HG03045 (cell line): ENCODE results near the gene ALCAM.

Experiments used
- ATAC-seq: cut with Tn5 transposase; IDR thresholded peaks from one replicate; pipeline ENCODE4 v1.9.1; 2021; ENCODE audit warnings: mild to moderate bottlenecking, moderate library complexity; ENCODE audit not compliant: unreplicated experiment

Gene ALCAM

DNA sequence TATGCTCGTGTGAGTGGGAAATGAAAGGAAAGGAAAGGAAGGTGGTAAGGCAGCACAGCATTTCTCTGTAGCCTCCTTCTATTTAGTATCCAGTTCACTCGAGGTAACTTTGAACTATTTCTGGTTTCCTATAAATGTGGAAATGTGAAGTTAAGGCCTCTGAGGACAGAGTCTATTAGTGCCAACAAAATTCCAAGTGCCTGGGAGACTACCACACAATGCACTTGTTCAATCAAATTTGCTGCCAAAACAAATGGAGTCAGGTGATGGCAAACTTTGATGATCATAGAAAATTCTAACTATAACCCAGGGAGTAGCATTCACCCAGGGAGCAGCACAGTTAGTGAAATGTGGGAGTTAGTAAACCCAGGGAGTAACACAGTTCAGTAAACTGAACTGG is 155.1 kb downstream of the ALCAM start:
- ATAC-seq: no peak

DNA sequence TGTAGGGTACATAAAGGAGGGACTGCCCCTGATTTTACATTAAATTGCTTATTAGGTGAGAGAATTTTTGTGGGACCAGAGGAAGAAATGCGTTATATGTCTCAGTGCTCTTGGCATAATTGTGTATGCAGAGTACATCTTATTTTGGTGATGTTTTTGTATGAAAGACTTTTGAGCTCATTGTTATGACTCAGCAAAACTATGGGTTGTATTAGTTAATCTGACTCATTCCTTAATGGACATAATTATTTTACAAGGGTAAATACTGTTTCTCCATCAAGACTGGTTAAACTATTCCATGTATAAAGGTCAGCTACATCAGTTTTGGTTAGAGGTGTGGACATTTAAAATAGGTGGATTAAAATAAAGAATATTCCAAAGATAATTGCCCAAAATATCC is 156.8 kb downstream of the ALCAM start:
- no peak for ATAC-seq

DNA sequence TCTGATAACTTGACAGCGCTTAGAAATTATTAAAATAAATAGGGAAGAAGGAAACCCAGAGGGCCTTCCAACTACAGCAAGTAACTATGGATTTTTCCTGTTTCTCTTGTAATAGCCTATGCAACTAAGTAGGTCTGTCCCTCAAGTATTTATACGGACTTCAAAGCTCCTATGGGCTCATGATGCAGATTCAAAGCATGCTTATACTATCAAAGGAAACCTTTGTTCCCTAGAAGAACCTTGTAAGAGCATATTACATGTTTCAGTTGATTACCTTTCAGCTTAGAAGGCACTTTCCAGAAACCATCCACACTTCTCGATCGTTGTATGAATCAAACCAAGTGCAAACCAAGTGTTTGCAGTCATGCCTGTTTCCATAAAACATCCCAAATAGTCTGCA is 158.8 kb downstream of the ALCAM start:
- no peak for ATAC-seq

DNA sequence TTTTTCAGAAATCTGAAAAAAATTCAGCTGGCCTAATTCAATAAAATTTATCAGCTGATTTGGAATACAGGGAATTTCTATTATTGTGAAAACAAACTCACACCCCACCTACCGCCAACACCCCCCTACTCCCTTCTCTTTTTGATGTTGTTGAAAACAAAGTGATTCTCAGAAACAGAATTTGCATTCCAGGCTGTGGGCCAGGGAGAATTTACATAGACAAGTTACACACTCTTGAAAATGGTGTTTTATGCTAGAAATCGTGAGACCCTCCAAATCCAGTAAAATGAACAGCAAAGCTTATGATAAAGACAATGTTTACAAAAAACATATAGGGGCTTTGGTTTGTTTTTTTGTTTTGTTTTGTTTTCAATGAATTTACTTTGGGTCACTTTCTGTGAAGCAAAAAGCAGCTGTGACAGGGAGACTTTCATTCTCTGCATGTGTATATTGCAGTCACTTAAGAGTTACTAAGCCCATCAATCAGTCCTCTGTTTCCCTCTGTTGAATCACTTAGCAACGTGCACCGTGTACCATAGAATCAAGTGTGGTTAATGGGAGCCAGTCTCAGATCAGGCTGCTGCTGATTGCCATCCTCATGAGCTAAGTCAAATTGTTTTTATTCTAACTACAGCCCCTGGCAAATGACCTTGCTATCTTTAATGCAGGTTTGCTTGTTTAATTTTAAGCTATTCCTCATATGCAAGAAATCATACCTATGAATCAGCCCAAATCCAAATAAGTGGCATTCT is 159.8 kb downstream of the ALCAM start:
- ATAC-seq: no peak

DNA sequence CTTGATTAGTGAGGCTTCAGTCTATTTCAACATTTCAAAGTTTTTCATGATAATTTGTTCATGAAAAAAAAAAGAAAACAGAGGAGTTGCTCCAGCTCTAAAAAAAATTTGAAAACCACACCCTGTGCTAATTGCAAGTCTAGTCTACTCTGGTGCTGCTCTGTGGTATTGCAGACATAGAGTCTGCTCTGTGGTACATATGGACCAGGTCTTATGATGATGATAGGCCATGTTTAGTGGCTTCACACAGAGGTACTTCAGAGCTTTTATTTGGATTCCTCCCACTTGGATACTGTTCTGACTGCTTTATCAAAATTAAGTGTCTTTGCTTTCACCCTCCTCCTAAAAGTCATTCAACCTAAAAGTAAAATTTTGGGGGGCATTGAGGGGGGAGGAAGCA is 160.8 kb downstream of the ALCAM start:
- no peak for ATAC-seq

DNA sequence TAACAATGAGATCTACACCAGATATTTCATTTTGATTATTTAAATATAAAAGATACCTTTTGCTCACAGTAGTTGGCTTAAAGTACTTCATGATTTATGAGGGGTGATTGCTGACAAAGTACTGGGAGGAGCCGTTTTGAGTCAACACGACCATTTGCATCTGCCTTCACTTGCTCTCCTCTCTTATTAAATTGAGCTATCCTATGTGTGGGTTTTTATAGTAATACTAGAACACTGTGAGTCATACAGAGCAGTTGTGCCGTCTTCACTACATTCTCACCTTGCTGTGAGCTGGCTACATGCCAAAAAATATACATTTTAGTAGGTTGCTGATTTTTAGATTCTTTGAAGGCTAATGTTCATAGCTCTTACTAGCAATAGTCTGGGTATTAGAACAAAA is 161.2 kb downstream of the ALCAM start:
- peak; percentile 60 for ATAC-seq

DNA sequence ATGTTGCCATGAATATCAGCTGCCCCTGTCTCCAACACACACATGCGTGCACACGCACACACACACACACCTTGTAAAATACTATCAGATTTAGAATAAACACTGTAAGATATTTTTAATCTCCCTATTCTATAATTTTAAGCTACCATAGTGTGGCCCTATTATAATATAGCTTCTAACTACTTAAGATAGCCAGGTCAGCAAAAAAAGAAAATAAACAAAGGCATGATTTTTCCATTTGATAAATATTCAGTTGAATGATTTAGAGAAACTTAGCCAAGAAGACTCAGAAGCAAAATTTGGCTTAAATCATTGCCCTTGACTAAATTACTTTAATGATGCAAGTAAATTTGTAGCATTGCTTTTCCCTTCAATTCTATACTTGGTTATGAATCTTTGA is 162.2 kb downstream of the ALCAM start:
- no peak for ATAC-seq

DNA sequence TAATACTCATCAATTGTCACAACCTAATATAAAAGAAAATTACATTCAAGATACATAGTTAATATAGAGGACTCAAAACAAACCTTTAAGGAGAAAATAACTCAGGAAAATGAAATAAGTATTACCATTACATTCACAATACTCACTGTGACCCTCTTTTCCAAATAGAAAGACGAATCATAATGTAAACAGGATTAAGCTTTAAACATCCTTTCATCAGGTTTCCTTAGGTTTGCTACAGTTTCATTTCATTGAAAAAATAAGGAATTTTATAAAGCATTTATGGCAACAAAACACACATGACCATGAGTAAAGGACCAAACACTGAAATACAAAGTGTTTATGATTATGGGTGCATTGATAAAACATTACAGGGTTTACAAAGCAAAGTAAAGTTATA is 162.7 kb downstream of the ALCAM start:
- ATAC-seq: no peak

DNA sequence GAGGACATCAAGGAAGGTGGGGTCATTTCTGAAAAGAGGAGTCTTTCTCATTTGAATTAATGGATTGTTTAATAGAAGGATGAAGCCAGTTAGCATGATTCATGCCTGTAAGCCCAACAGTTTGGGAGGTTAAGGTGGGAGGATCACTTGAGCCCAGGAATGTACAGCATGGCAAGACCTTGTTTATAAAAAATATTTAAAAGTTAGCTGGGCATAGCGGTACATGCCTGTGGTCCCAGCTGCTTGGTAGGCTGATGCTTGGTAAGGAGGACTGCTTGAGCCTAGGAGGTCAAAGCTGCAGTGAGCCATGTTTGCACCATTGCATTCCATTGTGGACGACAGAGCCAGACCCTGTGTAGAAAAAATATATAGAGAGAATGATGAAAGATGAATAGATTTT is 165.5 kb downstream of the ALCAM start:
- ATAC-seq: no peak

DNA sequence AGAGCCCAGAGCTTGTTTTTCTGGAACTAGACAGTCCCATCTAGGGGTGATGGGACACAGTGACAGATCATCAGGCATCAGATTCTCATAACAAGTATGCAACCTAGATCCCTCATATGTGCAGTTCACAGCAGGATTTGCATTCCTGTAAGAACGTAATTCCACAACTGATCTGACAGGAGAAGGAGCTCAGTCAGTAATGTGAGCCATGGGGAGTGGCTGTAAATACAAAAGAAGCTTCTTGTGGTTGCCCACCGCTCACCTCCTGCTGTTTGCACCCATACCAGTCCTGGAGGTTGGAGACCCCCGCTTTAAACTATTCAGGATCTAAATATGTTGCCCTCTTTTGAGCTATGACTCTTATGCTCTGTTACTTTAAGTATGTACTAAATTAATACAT is 167.3 kb downstream of the ALCAM start:
- no peak for ATAC-seq

DNA sequence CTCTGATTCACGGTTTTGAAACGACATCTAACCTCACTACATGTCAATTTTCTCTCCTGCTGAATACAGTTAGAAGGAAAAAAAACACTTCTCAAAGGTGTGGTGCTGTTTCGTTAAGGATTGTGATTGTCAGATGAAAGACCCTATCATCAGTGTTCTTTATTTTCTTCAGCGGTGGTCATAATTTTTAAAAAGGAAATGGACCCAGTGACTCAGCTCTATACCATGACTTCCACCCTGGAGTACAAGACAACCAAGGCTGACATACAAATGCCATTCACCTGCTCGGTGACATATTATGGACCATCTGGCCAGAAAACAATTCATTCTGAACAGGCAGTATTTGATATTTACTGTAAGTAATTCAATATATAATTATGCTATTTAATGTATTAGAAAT is 167.8 kb downstream of the ALCAM start:
- no peak for ATAC-seq

DNA sequence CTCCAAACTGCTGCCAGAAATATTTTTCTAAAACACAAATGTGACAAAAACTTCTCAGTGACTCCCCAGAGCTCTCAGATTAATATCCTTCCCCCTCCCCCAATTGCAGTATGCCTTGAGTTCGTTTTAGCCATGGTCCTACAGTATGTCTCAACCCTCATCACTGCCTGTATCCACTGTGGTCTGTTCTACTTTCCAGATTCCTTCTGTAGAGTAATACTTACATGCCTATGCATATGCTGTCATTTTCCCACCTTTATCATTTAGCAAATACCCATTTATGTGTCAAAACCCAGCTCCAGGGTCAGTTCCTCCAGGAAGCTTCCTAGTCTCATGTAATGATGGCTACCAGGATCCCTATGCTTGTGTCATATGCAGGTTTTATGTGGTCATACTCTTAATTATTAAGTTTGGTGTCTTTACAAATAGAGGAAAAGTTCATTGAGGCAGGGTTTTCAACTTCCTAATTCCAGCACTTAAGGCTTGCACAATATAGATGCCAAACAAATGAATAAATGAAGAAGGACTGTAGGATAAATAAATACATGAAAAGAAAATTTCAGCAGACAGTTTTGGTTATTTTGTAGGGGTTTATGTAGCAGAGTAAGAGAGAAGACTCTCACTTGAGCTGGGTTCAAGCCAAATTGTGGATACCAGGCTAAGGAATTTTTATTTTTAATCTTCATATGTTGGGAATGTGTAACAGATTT is 170.8 kb downstream of the ALCAM start:
- no peak for ATAC-seq

DNA sequence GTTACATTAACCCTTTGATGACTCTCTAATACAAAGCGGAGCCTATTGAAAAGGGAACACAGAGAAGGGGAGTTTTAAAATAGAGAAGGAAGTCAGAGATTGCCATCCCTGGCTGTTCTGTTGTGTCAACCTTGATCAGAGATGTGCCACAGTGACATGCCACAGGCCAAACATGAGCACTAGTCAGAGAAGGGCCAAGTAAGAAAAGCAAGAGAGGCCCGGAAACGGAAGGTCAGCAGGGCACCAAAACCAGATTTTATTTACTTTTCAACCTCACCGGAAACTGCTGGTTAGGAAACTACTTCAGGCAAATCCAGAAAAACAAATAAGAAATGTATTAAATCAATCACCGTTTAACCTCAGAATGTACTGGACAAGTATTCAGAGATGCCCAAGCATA is 171.8 kb downstream of the ALCAM start:
- no peak for ATAC-seq

DNA sequence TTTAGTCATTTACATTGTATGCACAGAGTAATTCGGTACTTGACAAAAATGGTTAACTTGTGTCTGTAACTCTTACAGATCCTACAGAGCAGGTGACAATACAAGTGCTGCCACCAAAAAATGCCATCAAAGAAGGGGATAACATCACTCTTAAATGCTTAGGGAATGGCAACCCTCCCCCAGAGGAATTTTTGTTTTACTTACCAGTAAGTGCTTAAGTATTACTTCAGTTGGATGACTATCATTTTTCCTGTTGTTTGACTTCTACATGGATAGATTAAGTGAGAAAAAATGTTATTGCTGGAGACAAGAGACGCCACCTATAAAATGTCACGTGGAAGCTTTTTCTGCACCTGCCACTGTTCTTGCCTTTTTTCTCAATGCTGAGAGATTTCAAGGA is 173.2 kb downstream of the ALCAM start:
- no peak for ATAC-seq

DNA sequence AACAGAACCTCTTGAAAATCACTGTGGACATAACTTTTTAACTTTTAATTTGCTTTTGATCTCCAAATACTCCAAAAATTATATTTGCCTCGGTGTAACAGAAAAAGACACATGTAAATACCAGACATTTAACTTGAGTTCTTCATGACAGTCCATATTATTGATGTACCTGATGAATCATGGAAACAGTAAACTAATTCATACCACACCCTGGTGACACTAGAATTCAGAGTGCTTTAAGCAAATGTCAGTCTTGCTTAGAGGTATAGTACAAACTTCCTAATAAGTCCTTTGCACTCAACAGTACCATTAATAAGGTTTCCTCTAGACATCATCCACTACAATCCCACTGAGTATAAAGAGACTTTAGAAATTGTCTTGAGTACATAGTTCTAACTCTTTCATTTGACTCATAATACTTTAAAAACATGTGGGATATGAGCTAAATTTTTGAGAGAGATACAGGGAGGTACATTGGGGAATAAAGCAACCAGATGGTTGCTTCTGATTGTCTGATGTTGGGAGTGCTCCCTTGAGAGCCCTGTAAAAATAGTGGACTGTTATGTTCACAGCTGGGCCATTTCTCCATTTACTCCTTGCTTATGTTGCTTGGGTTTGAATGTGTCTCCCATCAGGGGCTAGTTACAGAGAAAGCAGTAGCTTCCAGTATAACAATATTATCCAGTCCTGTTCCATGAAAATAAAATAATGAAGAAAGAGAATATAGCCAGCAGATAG is 175.7 kb downstream of the ALCAM start:
- no peak for ATAC-seq

DNA sequence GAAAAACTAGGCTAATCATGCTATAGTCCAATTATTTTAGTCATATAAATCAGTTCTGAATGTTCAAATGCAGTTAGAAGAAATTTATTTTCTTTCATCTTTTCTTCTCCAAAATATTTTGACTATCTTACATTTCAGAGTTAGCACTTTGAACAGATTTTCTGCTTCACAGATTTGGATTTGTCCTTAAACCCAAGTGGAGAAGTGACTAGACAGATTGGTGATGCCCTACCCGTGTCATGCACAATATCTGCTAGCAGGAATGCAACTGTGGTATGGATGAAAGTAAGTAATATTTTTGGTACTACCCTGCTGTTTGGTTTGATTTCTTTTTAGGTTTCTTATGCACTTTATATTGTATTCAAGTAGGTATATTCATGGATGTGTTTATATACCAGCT is 178.3 kb downstream of the ALCAM start:
- no peak for ATAC-seq

DNA sequence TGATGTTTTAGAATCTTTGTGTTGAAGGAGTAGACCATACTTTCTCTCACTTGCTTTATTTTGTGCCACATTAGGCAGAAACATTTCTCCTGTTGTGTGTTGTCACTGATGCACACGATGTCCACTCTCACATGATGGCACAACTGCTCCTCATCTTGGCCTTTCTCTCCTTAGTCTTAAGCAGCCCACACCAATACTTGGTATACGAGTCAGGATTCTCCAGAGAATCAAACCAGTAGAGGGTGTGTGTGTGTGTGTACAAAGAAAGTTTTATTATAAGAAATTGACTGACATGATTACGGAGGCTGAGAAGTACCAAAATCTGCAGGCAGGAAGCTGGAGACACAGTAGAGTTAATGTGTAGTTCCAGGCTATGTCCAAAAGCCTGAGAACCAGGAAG is 187.1 kb downstream of the ALCAM start:
- ATAC-seq: no peak

DNA sequence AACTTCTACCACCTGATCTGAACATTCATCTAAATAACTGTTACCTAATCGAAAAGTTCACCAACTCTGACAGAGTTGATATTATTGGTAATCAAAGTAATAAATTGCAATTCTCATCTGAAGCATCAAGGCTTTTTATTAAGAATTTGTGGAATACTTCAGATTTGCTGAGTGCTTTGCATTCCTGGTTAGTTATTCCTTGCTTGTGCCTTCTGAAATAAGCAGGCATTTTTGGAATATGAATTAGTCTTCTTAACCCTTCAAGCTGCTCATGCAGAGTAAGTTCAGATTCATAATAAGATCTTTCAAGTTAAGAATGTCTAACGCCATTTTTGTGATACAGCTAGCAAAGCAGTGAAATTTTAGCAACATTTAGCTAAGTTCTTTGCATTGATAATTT is 188.5 kb downstream of the ALCAM start:
- ATAC-seq: no peak

DNA sequence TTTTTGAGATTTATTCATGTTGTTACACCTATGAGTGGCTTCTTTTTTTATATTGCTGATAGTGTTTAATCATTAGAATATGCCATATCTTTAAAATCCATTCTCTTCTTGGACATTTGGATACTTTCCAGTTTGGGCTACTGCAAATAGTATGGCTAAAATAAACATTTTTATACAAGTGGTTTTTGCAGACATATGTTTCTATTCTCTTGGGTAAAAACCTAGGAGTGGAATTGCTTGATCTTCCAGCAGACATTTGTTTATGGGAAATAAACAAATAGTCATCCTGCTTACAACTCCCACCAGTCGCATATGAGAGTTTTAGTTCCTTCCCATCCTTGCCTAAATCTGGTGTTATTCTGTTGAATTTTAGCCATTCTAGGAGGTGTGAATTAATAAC is 193.1 kb downstream of the ALCAM start:
- no peak for ATAC-seq

DNA sequence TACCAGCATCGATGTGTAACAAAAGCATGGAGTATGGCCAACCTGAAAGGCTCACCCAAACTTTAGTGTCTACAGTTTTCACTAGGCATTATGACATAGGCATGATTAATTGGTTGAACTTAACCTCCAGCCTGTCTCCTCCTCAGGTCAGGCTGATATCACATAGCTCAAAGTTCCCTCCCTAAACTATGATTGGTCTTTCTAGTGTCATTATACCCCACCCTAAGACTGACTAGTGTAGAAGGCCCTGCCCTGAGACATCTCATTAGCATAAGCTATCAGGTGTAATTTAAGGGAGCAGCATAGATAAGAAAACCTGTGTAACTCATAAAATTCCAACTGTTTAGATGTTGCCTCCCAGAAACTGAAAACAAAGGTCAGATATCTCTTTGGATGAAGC is 195.2 kb downstream of the ALCAM start:
- ATAC-seq: no peak

DNA sequence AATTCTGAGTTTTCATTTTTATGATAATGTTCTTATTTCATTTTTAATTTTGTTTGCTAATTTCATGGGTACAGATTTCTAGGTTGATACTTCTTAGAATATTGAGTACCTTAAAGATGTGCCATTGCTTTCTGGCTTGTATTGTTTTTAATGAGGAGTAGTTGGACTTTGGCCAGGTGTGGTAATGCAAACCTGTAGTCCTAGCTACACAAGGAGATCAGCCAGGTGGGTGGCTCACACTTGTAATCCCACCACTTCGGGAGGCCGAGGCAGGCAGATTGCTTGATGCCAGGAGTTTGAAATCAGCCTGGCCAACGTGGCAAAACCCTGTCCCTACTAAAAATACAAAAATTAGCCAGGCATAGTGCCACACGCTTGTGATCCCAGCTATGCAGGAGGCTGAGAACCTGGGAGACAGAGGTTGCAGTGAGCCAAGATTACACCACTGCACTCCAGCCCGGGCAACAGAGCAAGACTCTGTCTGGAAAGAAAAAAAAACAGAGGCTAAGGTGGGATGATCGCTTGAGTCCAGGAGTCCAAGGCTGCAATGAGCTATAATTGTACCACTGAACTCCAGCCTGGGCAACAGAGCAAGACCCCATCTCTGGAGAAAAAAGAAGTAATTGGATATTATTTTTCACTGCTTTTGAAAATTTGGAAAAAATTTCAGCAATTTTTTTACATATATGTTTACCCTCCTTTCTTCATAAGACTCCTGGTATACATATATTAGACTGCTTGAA is 198.0 kb downstream of the ALCAM start:
- no peak for ATAC-seq
